HEK293 (cell line): Measurements from ENCODE around the gene COL5A3.

Source experiments
- HOXD13 ChIP-seq: sonication (generic); formaldehyde crosslinking; IDR thresholded peaks from 2 replicates; pipeline ENCODE4 v1.8.0; 2022; ENCODE audit warnings: missing genetic modification reagents, borderline replicate concordance
- ZNF121 ChIP-seq: fragments of 450-650 bp; formaldehyde crosslinking; IDR thresholded peaks from 2 replicates; pipeline ENCODE4 v1.5.1; 2016; ENCODE audit warnings: missing biosample characterization, missing genetic modification characterization
- ZNF175 ChIP-seq: fragments of 450-650 bp; formaldehyde crosslinking; IDR thresholded peaks from 2 replicates; pipeline ENCODE4 v1.5.1; 2016; ENCODE audit warnings: missing biosample characterization, missing genetic modification characterization
- ZNF274 ChIP-seq, 2 experiments: fragments of 200-500 bp in 1 of 2; fragments of 450-650 bp in 1 of 2; sonication (Bioruptor generic) in 1 of 2; formaldehyde crosslinking in 1 of 2; IDR thresholded peaks; 2 replicates each; pipeline versions ENCODE4 v1.5.1 to v1.6.1; 2014 to 2016; ENCODE audit warnings: borderline replicate concordance in 1 of 2, inconsistent platforms in 1 of 2, low read length in 1 of 2, missing biosample characterization in 1 of 2, missing genetic modification characterization in 1 of 2
- TF ChIP-seq, protein P1 (sequence below): fragments of 450-650 bp; formaldehyde crosslinking; IDR thresholded peaks from 2 replicates; pipeline ENCODE4 v1.5.1; 2016; ENCODE audit warnings: missing biosample characterization, missing genetic modification characterization

DNA sequence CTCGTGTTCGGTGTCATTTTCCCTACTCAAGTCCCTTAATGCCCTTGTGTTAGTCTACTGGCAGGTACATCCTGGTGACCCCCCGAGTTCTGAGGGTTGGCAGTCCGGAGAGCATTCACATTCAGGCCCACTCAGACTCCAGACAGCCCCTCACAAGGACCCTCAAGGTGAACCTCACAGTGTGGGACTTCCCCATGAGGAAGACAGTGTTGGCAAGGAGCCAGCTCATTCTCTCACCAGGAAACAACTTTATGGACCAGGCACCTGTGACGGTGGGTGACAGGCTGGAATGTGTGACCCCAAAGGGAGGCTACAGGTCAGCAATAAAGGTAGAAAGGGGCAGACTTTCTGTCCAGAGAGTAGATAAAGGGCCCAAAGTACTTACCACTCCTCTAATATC is 27.5 kb upstream of the COL5A3 start:
- TF ChIP-seq ZNF274 (IDR thresholded peaks at IDR 0.05; ENCODE audit: low read length): no peak
- no peak for TF ChIP-seq ZNF274 (tag by site-specific recombination; IDR thresholded peaks at IDR 0.05; ENCODE audit: borderline replicate concordance)
- TF ChIP-seq, protein P1, sequence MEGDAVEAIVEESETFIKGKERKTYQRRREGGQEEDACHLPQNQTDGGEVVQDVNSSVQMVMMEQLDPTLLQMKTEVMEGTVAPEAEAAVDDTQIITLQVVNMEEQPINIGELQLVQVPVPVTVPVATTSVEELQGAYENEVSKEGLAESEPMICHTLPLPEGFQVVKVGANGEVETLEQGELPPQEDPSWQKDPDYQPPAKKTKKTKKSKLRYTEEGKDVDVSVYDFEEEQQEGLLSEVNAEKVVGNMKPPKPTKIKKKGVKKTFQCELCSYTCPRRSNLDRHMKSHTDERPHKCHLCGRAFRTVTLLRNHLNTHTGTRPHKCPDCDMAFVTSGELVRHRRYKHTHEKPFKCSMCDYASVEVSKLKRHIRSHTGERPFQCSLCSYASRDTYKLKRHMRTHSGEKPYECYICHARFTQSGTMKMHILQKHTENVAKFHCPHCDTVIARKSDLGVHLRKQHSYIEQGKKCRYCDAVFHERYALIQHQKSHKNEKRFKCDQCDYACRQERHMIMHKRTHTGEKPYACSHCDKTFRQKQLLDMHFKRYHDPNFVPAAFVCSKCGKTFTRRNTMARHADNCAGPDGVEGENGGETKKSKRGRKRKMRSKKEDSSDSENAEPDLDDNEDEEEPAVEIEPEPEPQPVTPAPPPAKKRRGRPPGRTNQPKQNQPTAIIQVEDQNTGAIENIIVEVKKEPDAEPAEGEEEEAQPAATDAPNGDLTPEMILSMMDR (tag by site-specific recombination): no peak
- no peak for TF ChIP-seq ZNF121 (tag by site-specific recombination)
- TF ChIP-seq ZNF175 (tag by site-specific recombination): no peak
- TF ChIP-seq HOXD13 (CRISPR knock-in tag): no peak
